ENCODE data around the gene AGBL1. TPM values are rescaled to one million over a fixed set of nuclear protein-coding genes. Genes with fewer than 3 reads are reported as not detected.
A peak's percentile ranks its signal among the peaks of the same experiment; 100 is the strongest.

AGBL1 gene
- total RNA-seq, 3 donors from 2014 or later: 0.10 to 0.32 TPM; not detected in 1

DNA sequence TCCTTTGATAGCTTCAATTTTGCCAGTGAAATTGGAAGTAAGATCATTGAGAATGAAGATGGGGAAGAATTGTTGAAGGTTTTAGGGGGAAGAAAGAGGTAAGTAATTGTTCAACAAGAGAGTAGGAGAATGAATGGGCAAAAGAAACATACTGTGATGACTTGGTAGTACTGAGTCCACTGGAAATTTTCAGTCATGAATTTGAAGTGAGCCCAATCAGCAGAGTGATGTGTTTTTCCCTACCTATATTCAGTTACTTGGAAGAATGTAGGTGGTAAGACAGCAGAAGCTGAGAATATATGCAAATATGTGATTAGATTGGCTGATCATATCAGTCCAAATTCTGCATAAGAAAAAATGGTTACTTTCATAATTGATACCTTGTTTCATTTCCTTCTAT, 569.6 kb downstream of the AGBL1 start:
- TF ChIP-seq, protein P1, sequence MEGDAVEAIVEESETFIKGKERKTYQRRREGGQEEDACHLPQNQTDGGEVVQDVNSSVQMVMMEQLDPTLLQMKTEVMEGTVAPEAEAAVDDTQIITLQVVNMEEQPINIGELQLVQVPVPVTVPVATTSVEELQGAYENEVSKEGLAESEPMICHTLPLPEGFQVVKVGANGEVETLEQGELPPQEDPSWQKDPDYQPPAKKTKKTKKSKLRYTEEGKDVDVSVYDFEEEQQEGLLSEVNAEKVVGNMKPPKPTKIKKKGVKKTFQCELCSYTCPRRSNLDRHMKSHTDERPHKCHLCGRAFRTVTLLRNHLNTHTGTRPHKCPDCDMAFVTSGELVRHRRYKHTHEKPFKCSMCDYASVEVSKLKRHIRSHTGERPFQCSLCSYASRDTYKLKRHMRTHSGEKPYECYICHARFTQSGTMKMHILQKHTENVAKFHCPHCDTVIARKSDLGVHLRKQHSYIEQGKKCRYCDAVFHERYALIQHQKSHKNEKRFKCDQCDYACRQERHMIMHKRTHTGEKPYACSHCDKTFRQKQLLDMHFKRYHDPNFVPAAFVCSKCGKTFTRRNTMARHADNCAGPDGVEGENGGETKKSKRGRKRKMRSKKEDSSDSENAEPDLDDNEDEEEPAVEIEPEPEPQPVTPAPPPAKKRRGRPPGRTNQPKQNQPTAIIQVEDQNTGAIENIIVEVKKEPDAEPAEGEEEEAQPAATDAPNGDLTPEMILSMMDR (IDR thresholded peaks at IDR 0.05): no peak
- no peak overlapping the region for H3K4me3 ChIP-seq
- intact Hi-C loops (cut with DNase I, micrococcal nuclease): no loop called here
- H3K36me3 ChIP-seq (ENCODE audit: low read depth): no peaks in the 10 kb centered on the region
- no peaks in the 10 kb centered on the region for H3K9me3 ChIP-seq
- ATAC-seq (no peak), DNase-seq (no peak)
- H3K4me1 ChIP-seq (ENCODE audit: low read depth): no peaks in the 10 kb centered on the region

DNA sequence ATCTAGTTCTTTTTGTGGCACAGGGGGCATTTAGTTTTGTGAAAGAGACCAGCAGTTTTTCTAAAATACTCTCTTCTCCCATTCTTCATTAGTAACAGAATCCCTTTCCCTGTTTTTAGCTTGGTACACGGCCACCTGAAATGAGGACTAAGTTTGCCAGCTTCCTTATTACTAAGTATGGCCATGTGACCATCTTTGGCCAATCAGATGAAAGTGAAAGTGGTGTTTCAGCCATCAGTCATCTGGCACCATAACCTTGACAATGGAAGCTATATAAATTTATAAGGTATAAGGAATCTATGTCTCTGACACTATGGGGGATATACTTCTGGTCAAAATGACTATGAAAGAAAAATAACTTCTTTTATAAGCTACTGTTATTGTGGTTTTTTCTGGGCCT, 570.4 kb downstream of the AGBL1 start:
- intact Hi-C loops (cut with DNase I, micrococcal nuclease): no loop called here
- TF ChIP-seq, protein P1 (IDR thresholded peaks at IDR 0.05): no peak
- Histone ChIP-seq H3K36me3 (ENCODE audit: low read depth) (no peaks in the 10 kb centered on the region), H3K4me3 (no peak overlapping the region), H3K4me1 (ENCODE audit: low read depth) (no peaks in the 10 kb centered on the region), H3K9me3 (no peaks in the 10 kb centered on the region)
- peak; percentile 83 for ATAC-seq
- DNase-seq: peak in 1 of 3 donors; percentile 45

DNA sequence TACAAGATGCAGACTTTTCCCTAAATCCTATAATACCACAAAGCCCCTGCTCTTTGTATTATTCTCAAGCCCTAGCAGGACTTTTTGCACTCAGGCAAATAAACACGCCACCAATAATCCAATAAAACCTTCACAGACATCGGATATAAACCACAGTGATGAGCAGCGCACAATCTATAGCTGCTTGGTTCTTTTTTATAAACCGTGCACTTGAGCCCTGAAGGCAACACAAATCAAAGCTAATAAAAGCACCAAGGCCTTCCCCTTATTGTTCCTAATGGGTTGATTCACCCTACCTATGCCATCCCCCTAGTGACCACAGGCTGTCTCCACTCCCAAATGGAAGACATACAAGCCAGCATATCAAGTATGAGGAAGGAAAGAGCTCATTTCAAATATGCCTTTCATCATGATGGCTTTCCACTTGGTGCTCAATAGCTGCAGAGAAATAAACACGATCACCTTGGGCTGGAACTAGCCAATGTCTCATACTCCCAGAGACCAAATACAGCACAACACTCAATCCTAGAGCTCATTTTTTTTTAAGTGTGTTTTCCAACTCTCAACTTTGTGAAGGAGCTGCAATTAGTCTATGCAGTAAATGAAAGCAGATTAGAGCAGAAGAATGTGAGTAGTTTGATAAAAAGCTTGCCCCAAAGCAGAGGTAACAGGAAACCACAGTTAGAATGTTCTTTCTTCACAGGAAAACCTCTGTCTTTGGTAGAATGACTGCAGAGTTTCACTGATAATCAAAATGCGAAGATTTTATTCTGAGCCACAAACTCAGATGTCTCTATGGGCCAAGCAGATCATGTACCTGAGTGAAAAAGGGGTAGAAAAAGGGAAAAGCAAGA, 573.9 kb downstream of the AGBL1 start:
- DNase-seq (no peak), ATAC-seq (peak; percentile 46)
- Histone ChIP-seq H3K4me1 (ENCODE audit: low read depth) (no peaks in the 10 kb centered on the region), H3K4me3 (no peak overlapping the region), H3K9me3 (no peaks in the 10 kb centered on the region), H3K36me3 (ENCODE audit: low read depth) (no peaks in the 10 kb centered on the region)
- TF ChIP-seq, protein P1 (IDR thresholded peaks at IDR 0.05): no peak
- intact Hi-C loops (cut with DNase I, micrococcal nuclease): no loop called here

DNA sequence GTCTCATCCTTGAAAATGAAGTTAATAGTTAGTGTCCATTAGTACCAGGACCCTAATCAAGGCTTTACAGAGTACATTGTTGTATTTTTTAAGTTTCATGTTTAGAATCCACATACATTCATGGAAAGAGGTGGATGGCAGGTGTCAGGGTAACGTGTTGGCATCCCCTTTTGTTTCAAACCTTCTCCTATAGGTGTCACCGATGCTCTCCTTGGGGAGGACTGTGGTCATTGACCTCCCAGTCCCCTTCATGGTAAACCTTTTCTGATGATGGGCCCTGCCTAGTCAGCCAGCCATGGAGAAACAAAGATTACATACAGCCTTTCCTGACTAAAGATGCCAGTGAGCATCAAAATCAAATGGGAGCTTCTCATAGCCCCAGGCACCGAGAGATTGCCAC, 574.8 kb downstream of the AGBL1 start:
- DNase-seq: no peak
- H3K9me3 ChIP-seq: no peaks in the 10 kb centered on the region
- H3K36me3 ChIP-seq (ENCODE audit: low read depth): no peaks in the 10 kb centered on the region
- TF ChIP-seq, protein P1 (IDR thresholded peaks at IDR 0.05): no peak
- H3K4me3 ChIP-seq: no peak overlapping the region
- intact Hi-C loops (cut with DNase I, micrococcal nuclease): no loop called here
- no peaks in the 10 kb centered on the region for H3K4me1 ChIP-seq (ENCODE audit: low read depth)
- no peak for ATAC-seq

DNA sequence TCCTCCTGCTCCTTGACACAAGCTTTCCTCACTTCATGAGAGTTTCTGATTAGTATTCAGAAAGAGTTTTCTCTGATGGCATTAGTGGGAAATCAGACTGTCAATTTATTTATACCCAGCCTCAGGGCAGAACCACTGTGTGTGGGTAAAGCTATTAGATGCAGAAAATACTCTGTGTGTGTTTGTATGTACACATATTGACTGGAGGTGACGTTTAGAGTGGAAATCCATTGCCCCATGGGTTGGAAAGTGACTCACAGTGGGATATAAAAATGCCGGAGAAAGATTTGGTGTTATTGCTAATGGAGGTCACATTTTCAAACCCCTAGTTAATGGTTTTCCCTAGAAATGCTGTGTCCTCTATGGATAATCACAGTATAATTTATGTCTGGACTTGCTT, 577.6 kb downstream of the AGBL1 start:
- no peaks in the 10 kb centered on the region for H3K9me3 ChIP-seq
- H3K36me3 ChIP-seq (ENCODE audit: low read depth): no peaks in the 10 kb centered on the region
- no peak for ATAC-seq
- H3K4me3 ChIP-seq: no peak overlapping the region
- intact Hi-C loops (cut with DNase I, micrococcal nuclease): no loop called here
- TF ChIP-seq, protein P1 (IDR thresholded peaks at IDR 0.05): no peak
- no peaks in the 10 kb centered on the region for H3K4me1 ChIP-seq (ENCODE audit: low read depth)
- DNase-seq: no peak

Measured in mucosa of descending colon (tissue), 3 donors.